Right lobe of liver (tissue), 6 donors: Measurements from ENCODE around the gene SLFN5. TPM values are rescaled to one million over a fixed set of nuclear protein-coding genes. Genes with fewer than 3 reads are reported as not detected.

ENCODE experiments used
- ATAC-seq, 4 donors: fragments of 200-7000 bp; cut with Tn5 transposase; one replicate each; pipeline ENCODE4 v1.9.1; 2020; ENCODE audit warnings: mild to moderate bottlenecking in 4 of 4, moderate library complexity in 4 of 4
- DNase-seq, 3 donors: peaks; one replicate each; pipeline ENCODE4 v3.0.0-alpha.2; 2020
- H3K27ac ChIP-seq, 3 donors: fragments of 200-600 bp; one replicate each; pipeline ENCODE4 v1.8.0; 2022
- H3K27me3 ChIP-seq, 2 donors: fragments of 200-600 bp; one replicate each; pipeline ENCODE4 v1.8.0; 2022
- H3K36me3 ChIP-seq, 4 donors: fragments of 200-600 bp; sonication (generic) in 1 of 4; one replicate each; pipeline versions ENCODE4 v1.5.1 to v1.8.0; 2017 to 2022; ENCODE audit warnings: control low read depth in 1 of 4
- H3K4me1 ChIP-seq, 4 donors: fragments of 200-600 bp; sonication (generic) in 1 of 4; one replicate each; pipeline versions ENCODE4 v1.5.1 to v1.8.0; 2017 to 2022; ENCODE audit warnings: control low read depth in 1 of 4
- H3K4me3 ChIP-seq, 3 donors: fragments of 200-600 bp; one replicate each; pipeline ENCODE4 v1.8.0; 2022
- H3K9me3 ChIP-seq, 4 donors: fragments of 200-600 bp; sonication (generic) in 1 of 4; one replicate each; pipeline versions ENCODE4 v1.5.1 to v1.8.0; 2017 to 2022; ENCODE audit warnings: control low read depth in 1 of 4
- POLR2A ChIP-seq: fragments of 450-650 bp; IDR thresholded peaks from one replicate; pipeline ENCODE4 v1.6.1; 2017; ENCODE audit warnings: antibody characterized with exemption, mild to moderate bottlenecking
- WGBS: methylation state at CpG from one replicate; pipeline ENCODE4 v1.1.6; 2018; ENCODE audit warnings: low coverage, low lambda C conversion rate; ENCODE audit not compliant: insufficient coverage; ENCODE audit errors: missing lambda C conversion rate; 5-methylcytosine and 5-hydroxymethylcytosine counted together
- intact Hi-C, 2 donors: fragments of 100-400 bp; cut with DNase I; formaldehyde crosslinking; loops; one replicate each; pipeline versions ENCODE4 v1.11.2 to v1.14.1; 2022
- total RNA-seq, 6 experiments: library from RNA; depleted of rRNA in 2 of 6; stranded (reverse); fragments of >200 nt in 2 of 6; fragmentation: NEBNext Ultra II Directional in 3 of 6; extraction: Animal tissue kit (Norgen Biotek cat#: 25700) in 3 of 6; gene quantifications; one replicate each; pipeline versions ENCODE4 v1.1.0 to v1.2.4, GENCODE V29; 2016 to 2023
- TF ChIP-seq, protein P1 (sequence below), 4 donors: fragments of 200-600 bp in 3 of 4; fragments of 450-650 bp in 1 of 4; IDR thresholded peaks; one replicate each; pipeline versions ENCODE4 v1.5.1 to v1.8.0; 2016 to 2022; ENCODE audit warnings: antibody characterized with exemption in 4 of 4, mild to moderate bottlenecking in 2 of 4
- donor health status: DM: no; HTN: yes; CAD: no.
- donor health status: DM: no; HTN: no; CAD: no.
- donor health status: DM: no; HTN: no; CAD: no.
- donor health status: DM: no; HTN: yes; CAD: no.
- donor health status: DM: no; HTN: yes; CAD: no.

Gene SLFN5
- total RNA-seq, 6 experiments from 2014 or later, result 4.9 to 7.9 (median 5.5) TPM

DNA sequence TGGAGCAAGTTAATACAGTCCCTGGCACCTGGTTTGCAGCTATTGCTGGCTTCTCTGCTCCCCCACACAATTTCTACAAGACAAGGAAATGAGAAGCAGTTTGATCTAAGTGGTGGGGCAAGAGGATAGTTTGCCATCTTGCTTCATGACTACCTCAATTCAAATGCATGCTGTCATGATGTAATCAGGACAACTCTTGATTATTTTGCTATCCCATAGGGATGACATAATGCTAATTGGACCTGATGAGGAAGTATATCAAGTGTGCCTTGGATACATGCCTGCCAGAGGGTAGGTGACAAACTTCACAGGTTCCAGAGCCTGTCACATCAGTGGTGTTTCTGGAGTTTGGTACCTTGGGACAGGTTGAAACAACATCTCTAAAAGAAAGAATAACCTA, 40.9 kb downstream of the SLFN5 start:
- H3K4me1 ChIP-seq, result no peaks in the 10 kb centered on the region
- H3K4me3 ChIP-seq, result no peak overlapping the region
- TF ChIP-seq POLR2A, result no peak
- TF ChIP-seq, protein P1, sequence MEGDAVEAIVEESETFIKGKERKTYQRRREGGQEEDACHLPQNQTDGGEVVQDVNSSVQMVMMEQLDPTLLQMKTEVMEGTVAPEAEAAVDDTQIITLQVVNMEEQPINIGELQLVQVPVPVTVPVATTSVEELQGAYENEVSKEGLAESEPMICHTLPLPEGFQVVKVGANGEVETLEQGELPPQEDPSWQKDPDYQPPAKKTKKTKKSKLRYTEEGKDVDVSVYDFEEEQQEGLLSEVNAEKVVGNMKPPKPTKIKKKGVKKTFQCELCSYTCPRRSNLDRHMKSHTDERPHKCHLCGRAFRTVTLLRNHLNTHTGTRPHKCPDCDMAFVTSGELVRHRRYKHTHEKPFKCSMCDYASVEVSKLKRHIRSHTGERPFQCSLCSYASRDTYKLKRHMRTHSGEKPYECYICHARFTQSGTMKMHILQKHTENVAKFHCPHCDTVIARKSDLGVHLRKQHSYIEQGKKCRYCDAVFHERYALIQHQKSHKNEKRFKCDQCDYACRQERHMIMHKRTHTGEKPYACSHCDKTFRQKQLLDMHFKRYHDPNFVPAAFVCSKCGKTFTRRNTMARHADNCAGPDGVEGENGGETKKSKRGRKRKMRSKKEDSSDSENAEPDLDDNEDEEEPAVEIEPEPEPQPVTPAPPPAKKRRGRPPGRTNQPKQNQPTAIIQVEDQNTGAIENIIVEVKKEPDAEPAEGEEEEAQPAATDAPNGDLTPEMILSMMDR (IDR thresholded peaks at IDR 0.05), result no peak
- H3K27me3 ChIP-seq, result no peaks in the 10 kb centered on the region
- no peaks in the 10 kb centered on the region for H3K9me3 ChIP-seq
- H3K27ac ChIP-seq, result no peak overlapping the region
- ATAC-seq (no peak), DNase-seq (no peak)
- no peaks in the 10 kb centered on the region for H3K36me3 ChIP-seq
- intact Hi-C loops, result no loop called here

DNA sequence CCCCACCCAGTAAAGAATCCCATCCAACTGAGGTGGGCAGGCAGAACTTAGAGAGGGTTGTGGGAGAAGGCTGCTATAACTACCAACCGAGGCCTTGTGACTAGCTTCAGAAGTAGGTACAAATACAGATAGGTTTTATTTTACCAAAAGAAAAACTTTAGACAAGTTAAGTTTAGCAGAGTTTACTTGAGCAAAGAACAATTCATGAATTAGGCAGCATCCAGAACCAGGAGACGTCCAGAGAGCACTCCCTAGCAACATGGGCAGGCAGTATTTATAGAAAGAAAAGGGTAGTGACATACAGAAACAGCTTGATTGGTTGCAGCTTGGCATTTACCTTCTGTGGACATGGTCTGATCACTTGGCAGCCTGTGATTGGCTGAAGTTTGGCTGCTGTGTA, 42.1 kb downstream of the SLFN5 start:
- no peak overlapping the region for H3K4me3 ChIP-seq
- 71% methylated on average over 2 of the region's 2 CpGs for WGBS
- no peaks in the 10 kb centered on the region for H3K9me3 ChIP-seq
- DNase-seq, result no peak
- no peaks in the 10 kb centered on the region for H3K27me3 ChIP-seq
- no peak for ATAC-seq
- H3K36me3 ChIP-seq, result no peaks in the 10 kb centered on the region
- no peak overlapping the region for H3K27ac ChIP-seq
- intact Hi-C loops, result no loop called here
- no peaks in the 10 kb centered on the region for H3K4me1 ChIP-seq
- TF ChIP-seq, protein P1 (IDR thresholded peaks at IDR 0.05), result no peak
- TF ChIP-seq POLR2A, result no peak

DNA sequence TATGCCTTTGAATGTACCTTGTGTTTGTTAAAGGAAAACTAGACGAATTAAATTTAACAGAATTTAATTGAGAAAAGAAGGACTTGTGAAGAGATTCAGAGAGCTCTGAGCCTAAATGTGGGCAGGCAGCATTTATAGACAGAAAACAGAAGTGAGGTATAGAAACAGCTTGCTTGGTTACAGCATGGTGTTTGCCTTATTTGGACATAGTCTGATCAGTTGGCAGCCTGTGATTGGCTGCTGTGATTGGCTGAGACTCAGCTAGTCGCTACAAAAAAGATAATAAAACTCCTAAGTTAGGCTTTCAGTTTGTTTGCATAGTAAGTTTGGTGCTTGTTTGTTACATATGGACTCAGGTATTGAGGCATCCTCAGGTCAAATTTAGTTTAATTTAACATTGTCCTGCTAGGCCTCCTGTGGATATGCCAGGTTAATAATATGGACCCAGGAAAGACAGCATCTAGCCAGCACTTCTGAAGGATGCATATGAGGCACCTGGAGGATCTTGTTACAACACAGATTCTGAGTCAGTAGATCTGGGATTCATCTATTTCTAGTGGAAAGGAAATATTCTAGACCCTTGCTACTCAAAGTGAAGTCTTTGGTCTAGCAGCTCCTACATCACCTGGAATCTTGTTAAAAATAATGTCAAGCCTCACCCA, 43.4 kb downstream of the SLFN5 start:
- intact Hi-C loops, result no loop called here
- no peak for TF ChIP-seq POLR2A
- TF ChIP-seq, protein P1 (IDR thresholded peaks at IDR 0.05), result no peak
- Histone ChIP-seq H3K4me1 (no peaks in the 10 kb centered on the region), H3K4me3 (no peak overlapping the region), H3K36me3 (no peaks in the 10 kb centered on the region), H3K27ac (no peak overlapping the region), H3K27me3 (no peaks in the 10 kb centered on the region), H3K9me3 (no peaks in the 10 kb centered on the region)
- WGBS, result 34% methylated on average over 2 of the region's 2 CpGs
- no peak for DNase-seq
- ATAC-seq, result no peak

DNA sequence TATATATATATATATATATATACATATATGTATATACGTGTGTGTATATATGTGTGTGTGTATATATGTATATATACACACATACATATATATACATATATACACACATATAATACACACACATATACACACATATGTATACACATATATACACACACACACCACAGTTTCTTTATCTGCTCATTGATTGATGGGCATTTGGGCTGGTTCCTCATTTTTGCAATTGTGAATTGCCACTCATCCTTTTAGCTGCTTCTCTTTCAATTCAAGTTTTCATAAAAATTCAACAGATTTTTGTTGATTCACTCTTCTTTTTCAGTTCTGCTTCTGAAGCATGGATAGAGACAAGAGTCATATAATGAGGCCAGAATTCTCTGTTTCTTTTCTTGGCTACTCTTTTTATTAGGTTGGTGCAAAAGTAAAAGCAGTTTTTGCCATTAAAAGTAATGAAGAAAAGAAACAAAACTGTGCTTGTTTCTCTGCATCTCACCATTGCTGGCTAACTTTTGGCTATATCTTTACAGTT, 44.5 kb downstream of the SLFN5 start:
- intact Hi-C loops, result no loop called here
- DNase-seq (no peak), ATAC-seq (no peak)
- Histone ChIP-seq H3K27ac (no peak overlapping the region), H3K4me3 (no peak overlapping the region), H3K27me3 (no peaks in the 10 kb centered on the region), H3K36me3 (no peaks in the 10 kb centered on the region), H3K4me1 (no peaks in the 10 kb centered on the region), H3K9me3 (no peaks in the 10 kb centered on the region)
- TF ChIP-seq POLR2A, result no peak
- TF ChIP-seq, protein P1 (IDR thresholded peaks at IDR 0.05), result no peak
- WGBS, result 20% methylated on average over 1 of the region's 1 CpG
